Neutrophil (primary cell): ENCODE results near the gene MRPS12.

Experiments used
- H3K27ac ChIP-seq: fragments of 200-600 bp; sonication (generic); 2 replicates; pipeline ENCODE4 v1.5.1; 2016; ENCODE audit warnings: mild to moderate bottlenecking, moderate library complexity
- H3K27me3 ChIP-seq: fragments of 200-600 bp; sonication (generic); 2 replicates; pipeline ENCODE4 v1.6.0; 2016; ENCODE audit warnings: mild to moderate bottlenecking
- H3K36me3 ChIP-seq: fragments of 200-600 bp; sonication (generic); 2 replicates; pipeline ENCODE4 v1.5.1; 2017
- H3K4me1 ChIP-seq, 2 experiments: fragments of 200-600 bp in 1 of 2; sonication (generic) in 1 of 2; 1 replicate in 1 of 2; 2 replicates in 1 of 2; pipeline versions ENCODE4 v1.5.1 to v1.6.1; 2013 to 2016; ENCODE audit warnings: low read depth in 1 of 2, low read length in 1 of 2, mild to moderate bottlenecking in 1 of 2, moderate library complexity in 1 of 2; ENCODE audit not compliant: control insufficient read depth in 1 of 2, insufficient read depth in 1 of 2
- H3K4me3 ChIP-seq, 2 experiments: fragments of 200-600 bp in 1 of 2; sonication (generic) in 1 of 2; 1 replicate in 1 of 2; 2 replicates in 1 of 2; pipeline ENCODE4 v1.5.1; 2013 to 2016; ENCODE audit warnings: low read depth in 1 of 2, low read length in 1 of 2, mild to moderate bottlenecking in 1 of 2, moderate library complexity in 1 of 2
- H3K9me3 ChIP-seq: fragments of 200-600 bp; sonication (generic); 2 replicates; pipeline ENCODE4 v1.5.1; 2016
- TF ChIP-seq, protein P1 (sequence below): fragments of 200-600 bp; sonication (generic); IDR thresholded peaks from 2 replicates; pipeline ENCODE4 v1.5.1; 2016; ENCODE audit warnings: antibody characterized with exemption

MRPS12 gene

DNA sequence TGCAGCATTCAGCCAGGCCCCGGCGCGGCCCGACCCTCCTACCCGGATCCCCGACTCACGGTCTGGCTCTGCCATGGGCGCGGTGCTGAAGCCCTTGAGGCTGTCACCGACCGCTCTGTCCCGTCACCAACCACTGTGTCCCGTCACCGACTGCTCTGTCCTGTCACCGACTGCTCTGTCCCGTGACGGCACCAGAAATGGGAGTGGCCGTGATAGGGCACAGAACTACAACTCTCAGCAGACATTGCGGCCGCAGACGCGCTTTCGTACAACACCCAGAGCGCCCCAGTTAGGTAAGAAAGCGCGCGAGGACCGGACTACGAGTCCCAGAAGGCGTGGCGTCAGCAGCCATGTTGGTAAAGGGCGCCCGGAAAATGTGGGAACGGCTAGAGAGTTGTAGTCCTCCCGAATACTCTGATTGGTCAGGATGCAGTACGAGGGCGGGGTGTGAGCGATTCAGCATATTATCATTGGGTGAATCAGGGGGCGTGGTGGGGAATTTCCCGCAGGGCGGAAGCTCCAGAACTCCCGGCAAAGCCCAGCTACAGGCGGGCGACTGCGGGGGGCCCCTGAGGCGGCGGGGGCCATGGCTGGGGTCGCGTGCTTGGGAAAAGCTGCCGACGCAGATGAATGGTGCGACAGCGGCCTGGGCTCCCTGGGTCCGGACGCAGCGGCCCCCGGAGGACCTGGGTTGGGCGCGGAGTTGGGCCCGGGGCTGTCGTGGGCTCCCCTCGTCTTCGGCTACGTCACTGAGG is 31.1 kb upstream of the MRPS12 start, which contains the start of the genes NFKBIB and SIRT2:
Gene NFKBIB, plus strand, starts transcription at position 523 of the 755 bp plus-strand sequence. Its CDS starts 64 bp downstream, at position 587.
Gene SIRT2, minus strand, starts transcription at position 172 of the 755 bp plus-strand sequence. Its CDS starts 97 bp downstream, at position 75.
- Histone ChIP-seq H3K9me3 (no peaks in the 10 kb centered on the region), H3K4me1 (peaks cover 20 to 26% of the 10 kb centered on the region in 2 experiments), H3K27me3 (no peaks in the 10 kb centered on the region), H3K4me3 (peak within 1 kb of the TSS; percentile 73 to 82), H3K36me3 (peaks cover 8% of the 10 kb centered on the region), H3K27ac (peak within 1 kb of the TSS; percentile 94)
- TF ChIP-seq, protein P1, sequence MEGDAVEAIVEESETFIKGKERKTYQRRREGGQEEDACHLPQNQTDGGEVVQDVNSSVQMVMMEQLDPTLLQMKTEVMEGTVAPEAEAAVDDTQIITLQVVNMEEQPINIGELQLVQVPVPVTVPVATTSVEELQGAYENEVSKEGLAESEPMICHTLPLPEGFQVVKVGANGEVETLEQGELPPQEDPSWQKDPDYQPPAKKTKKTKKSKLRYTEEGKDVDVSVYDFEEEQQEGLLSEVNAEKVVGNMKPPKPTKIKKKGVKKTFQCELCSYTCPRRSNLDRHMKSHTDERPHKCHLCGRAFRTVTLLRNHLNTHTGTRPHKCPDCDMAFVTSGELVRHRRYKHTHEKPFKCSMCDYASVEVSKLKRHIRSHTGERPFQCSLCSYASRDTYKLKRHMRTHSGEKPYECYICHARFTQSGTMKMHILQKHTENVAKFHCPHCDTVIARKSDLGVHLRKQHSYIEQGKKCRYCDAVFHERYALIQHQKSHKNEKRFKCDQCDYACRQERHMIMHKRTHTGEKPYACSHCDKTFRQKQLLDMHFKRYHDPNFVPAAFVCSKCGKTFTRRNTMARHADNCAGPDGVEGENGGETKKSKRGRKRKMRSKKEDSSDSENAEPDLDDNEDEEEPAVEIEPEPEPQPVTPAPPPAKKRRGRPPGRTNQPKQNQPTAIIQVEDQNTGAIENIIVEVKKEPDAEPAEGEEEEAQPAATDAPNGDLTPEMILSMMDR = peak; percentile 47

DNA sequence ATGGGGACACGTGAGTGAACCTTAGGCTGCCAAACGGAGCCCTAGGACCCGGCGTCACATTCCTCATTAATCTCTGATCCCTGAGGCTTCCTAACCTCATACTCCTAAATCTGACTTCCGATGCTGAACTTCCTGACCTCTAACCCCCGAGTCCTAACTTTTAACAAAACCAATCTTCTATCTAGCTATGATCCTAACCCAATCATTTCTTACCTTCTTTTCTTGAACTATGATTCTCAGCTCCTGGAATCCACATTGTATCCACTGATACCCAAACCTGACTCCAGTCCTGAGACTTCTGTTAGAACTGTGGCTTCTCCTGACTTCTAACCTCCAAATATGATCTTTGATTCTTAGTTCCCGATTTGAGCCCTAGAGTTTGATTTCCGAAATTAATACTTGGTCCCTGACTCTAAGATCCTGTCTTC is 30.5 kb upstream of the MRPS12 start:
- H3K9me3 ChIP-seq = no peaks in the 10 kb centered on the region
- TF ChIP-seq, protein P1 = no peak
- H3K4me3 ChIP-seq = peak overlapping the region; percentile 73 to 82
- no peaks in the 10 kb centered on the region for H3K27me3 ChIP-seq
- H3K4me1 ChIP-seq = peaks cover 20 to 26% of the 10 kb centered on the region in 2 experiments
- peaks cover 14% of the 10 kb centered on the region for H3K36me3 ChIP-seq
- peak overlapping the region; percentile 94 for H3K27ac ChIP-seq

DNA sequence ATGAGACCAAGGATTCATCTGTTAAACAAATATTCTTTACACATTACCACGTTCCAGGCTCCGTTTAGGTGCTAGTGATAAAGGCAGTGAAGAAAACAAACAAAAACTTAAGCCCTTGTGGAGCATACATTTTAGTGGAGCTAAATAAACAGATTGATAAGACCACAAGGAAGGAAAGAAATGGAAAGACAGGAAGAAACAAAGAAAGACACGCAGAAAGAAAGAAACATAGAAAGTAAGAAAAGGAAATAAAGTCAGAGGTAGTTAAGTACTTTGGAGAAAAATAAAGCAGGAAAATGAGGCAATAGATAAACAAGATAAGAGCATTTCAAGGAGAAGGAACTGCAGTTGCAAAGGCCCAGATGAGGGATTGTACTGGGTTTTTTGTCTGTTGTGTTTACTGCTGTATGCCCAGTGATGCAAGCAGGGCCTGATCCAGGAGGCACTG is 30.0 kb upstream of the MRPS12 start:
- no peaks in the 10 kb centered on the region for H3K27me3 ChIP-seq
- peaks cover 19% of the 10 kb centered on the region for H3K36me3 ChIP-seq
- peak overlapping the region; percentile 94 for H3K27ac ChIP-seq
- H3K9me3 ChIP-seq = no peaks in the 10 kb centered on the region
- H3K4me1 ChIP-seq = peaks cover 20 to 26% of the 10 kb centered on the region in 2 experiments
- TF ChIP-seq, protein P1 = no peak
- H3K4me3 ChIP-seq = peak overlapping the region; percentile 73 to 82

DNA sequence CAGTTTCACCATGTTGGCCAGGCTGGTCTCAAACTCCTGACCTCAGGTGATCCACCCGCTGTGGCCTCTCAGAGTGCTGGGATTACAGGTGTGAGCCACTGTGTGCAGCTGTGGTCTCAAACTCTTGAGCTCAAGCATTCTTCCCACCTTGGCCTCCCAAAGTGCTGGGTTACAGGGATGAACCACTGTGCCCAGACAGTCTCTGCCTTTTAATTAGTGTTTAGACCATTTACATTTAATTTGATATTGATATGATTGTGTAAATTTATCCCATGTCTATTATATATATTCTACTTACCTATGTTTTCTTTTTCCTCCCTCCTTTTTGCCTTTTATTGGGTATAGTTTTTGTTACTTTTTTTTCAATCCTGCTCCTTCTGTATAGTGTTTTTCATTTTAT is 29.1 kb upstream of the MRPS12 start:
- no peaks in the 10 kb centered on the region for H3K27me3 ChIP-seq
- H3K4me3 ChIP-seq = no peak overlapping the region

DNA sequence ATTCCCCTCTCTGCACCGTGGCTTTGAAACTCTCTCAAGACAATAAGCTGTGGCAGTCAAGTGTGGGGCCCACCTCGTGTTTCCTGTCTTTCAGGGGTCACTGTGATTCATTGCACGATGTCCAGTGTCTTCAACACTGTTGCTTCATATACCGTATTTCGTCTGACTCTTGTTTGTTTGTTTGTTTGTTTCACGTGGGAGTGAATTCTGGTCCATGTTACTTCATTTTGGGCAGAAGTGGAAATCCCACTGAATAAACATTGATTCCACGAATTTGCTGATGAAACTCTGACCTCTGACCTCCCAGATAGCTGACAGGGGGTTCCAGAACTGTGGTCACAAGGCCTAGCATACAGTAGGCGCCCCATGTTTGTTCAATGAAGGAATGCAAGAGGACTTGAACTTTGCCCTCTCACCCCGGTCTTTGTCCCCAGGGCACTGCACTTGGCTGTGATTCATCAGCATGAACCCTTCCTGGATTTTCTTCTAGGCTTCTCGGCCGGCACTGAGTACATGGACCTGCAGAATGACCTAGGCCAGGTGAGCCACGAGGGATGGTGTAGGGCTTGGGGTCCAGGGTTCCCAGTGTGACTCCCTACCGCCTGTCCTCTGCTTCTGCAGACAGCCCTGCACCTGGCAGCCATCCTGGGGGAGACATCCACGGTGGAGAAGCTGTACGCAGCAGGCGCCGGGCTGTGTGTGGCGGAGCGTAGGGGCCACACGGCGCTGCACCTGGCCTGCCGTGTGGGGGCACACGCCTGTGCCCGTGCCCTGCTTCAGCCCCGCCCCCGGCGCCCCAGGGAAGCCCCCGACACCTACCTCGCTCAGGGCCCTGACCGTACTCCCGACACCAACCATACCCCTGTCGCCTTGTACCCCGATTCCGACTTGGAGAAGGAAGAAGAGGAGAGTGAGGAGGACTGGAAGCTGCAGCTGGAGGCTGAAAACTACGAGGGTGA is 25.9 kb upstream of the MRPS12 start:
- H3K9me3 ChIP-seq = no peaks in the 10 kb centered on the region
- H3K27ac ChIP-seq = no peak overlapping the region
- no peaks in the 10 kb centered on the region for H3K27me3 ChIP-seq
- TF ChIP-seq, protein P1 = no peak
- peaks cover 53% of the 10 kb centered on the region for H3K36me3 ChIP-seq
- no peak overlapping the region for H3K4me3 ChIP-seq
- peaks cover 10 to 13% of the 10 kb centered on the region in 2 experiments for H3K4me1 ChIP-seq

More for the DNA sequence above, 29.1 kb upstream of the MRPS12 start:
- TF ChIP-seq, protein P1 = no peak
- Histone ChIP-seq H3K9me3 (no peaks in the 10 kb centered on the region), H3K4me1 (peaks cover 20 to 26% of the 10 kb centered on the region in 2 experiments), H3K27ac (no peak overlapping the region), H3K36me3 (peaks cover 25% of the 10 kb centered on the region)
